ENCODE measurements around the gene USP54. TPM values are rescaled to one million over a fixed set of nuclear protein-coding genes. Genes with fewer than 3 reads are reported as not detected.

The USP54 gene
- total RNA-seq, 1 experiment from 2014 or later: 37.9 TPM

DNA sequence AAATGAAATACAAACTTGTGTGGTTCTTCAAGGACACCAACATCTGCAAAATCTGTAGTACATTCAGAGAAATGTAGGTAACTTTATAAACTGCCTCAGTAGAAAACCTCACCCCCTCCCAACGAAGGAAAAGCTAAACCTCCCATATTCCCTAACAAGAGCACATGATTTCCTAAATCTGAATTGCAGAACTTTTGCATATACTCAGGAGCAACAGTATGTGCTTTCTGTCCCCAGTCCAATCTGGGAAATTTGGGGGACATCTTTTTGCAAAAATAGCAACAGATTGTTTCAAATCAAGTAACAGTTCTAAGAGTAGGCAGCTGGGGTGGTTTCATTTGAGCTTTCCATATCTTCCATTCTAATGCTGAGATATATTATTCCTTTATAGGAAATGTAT is 142.0 kb downstream of the USP54 start:
- Histone ChIP-seq H3K79me2 (ENCODE audit: insufficient read depth, low read length) (no peaks in the 10 kb centered on the region), H2BK12ac (ENCODE audit: insufficient read length, low read depth, low read length) (no peak overlapping the region), H2AK5ac (ENCODE audit: insufficient read length, low read length) (no peak overlapping the region), H3K9me3 (ENCODE audit: control insufficient read depth, low read depth, low read length) (no peaks in the 10 kb centered on the region), H3K4me2 (ENCODE audit: insufficient read depth, insufficient read length, low read length) (no peak overlapping the region), H3K27me3 (ENCODE audit: insufficient read depth, low read length) (no peaks in the 10 kb centered on the region), H4K91ac (ENCODE audit: insufficient read length, low read depth, low read length) (no peak overlapping the region), H2BK120ac (ENCODE audit: low read depth, low read length, poor library complexity, severe bottlenecking) (no peak overlapping the region), H3K14ac (ENCODE audit: insufficient read depth, low read length) (no peak overlapping the region), H2BK5ac (ENCODE audit: insufficient read length, low read length) (no peak overlapping the region), H3K9ac (ENCODE audit: extremely low read depth, insufficient read length, low read length) (no peak overlapping the region), H4K8ac (replicated peaks; ENCODE audit: insufficient read length, low read depth, low read length) (no peak overlapping the region), H3K4me1 (ENCODE audit: insufficient read depth, low read length) (no peaks in the 10 kb centered on the region), H3T11ph (ENCODE audit: low read length) (no peak overlapping the region), H3K23ac (ENCODE audit: insufficient read length, low read depth, low read length) (no peak overlapping the region), H2BK20ac (ENCODE audit: low read depth, low read length, poor library complexity, severe bottlenecking) (no peak overlapping the region), H3K23me2 (ENCODE audit: insufficient read length, low read depth, low read length, poor library complexity, severe bottlenecking) (no peaks in the 10 kb centered on the region), H3K27ac (ENCODE audit: insufficient read length, low read depth, low read length) (no peak overlapping the region), H2BK15ac (ENCODE audit: low read depth, low read length) (no peak overlapping the region), H3K18ac (ENCODE audit: insufficient read length, low read depth, low read length) (no peak overlapping the region), H2AFZ (ENCODE audit: low read length) (no peak overlapping the region), H3K4ac (ENCODE audit: low read depth, low read length) (no peak overlapping the region), H3K56ac (ENCODE audit: insufficient read length, low read depth, low read length) (no peak overlapping the region), H3K79me1 (ENCODE audit: insufficient read depth, low read depth, low read length, poor library complexity, severe bottlenecking) (no peaks in the 10 kb centered on the region), H4K20me1 (ENCODE audit: control insufficient read depth, insufficient read depth, insufficient read length) (no peaks in the 10 kb centered on the region), H4K5ac (ENCODE audit: insufficient read length, low read depth, low read length) (no peak overlapping the region)
- Mint-ChIP-seq H3K4me3 (no peak overlapping the region), H3K27me3 (ENCODE audit: low read depth) (no peaks in the 10 kb centered on the region), H3K4me1 (no peaks in the 10 kb centered on the region), H3K36me3 (ENCODE audit: insufficient read depth in 1 of 3, low read depth in 3 of 3) (peaks cover 0 to 24% (median 11%) of the 10 kb centered on the region in 3 experiments; a peak in 6 of 7 replicates), H3K27ac (no peak overlapping the region), H3K9me3 (no peaks in the 10 kb centered on the region)
- WGBS (ENCODE audit: extremely low coverage, insufficient read length, low lambda C conversion rate): no CpG with 5 or more reads among the region's 1 CpG
- TF ChIP-seq, protein P1, sequence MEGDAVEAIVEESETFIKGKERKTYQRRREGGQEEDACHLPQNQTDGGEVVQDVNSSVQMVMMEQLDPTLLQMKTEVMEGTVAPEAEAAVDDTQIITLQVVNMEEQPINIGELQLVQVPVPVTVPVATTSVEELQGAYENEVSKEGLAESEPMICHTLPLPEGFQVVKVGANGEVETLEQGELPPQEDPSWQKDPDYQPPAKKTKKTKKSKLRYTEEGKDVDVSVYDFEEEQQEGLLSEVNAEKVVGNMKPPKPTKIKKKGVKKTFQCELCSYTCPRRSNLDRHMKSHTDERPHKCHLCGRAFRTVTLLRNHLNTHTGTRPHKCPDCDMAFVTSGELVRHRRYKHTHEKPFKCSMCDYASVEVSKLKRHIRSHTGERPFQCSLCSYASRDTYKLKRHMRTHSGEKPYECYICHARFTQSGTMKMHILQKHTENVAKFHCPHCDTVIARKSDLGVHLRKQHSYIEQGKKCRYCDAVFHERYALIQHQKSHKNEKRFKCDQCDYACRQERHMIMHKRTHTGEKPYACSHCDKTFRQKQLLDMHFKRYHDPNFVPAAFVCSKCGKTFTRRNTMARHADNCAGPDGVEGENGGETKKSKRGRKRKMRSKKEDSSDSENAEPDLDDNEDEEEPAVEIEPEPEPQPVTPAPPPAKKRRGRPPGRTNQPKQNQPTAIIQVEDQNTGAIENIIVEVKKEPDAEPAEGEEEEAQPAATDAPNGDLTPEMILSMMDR (conservative IDR thresholded peaks at IDR 0.05): no peak
- no peak for DNase-seq

Measured in H9 (cell line).